GM23338 (cell line): ENCODE measurements around the gene SLC27A3. TPM values are rescaled to one million over a fixed set of nuclear protein-coding genes. Genes with fewer than 3 reads are reported as not detected.

Experiments used
- ATAC-seq: fragments of 200-7000 bp; cut with Tn5 transposase; 3 replicates; pipeline ENCODE4 v1.9.1; 2020
- DNase-seq: peaks from one replicate; pipeline ENCODE4 v3.0.0-alpha.2; 2015; ENCODE audit warnings: low spot score
- H2AFZ ChIP-seq: fragments of 200-600 bp; sonication (generic); 2 replicates; pipeline ENCODE4 v1.8.0; 2016; ENCODE audit warnings: antibody characterized with exemption, mild to moderate bottlenecking, moderate library complexity
- H3F3A ChIP-seq: fragments of 200-600 bp; sonication (generic); replicated peaks from 2 replicates; pipeline ENCODE4 v1.8.0; 2017; ENCODE audit warnings: antibody characterized with exemption, mixed run types, low read depth
- H3K27ac ChIP-seq: fragments of 200-600 bp; sonication (generic); 2 replicates; pipeline ENCODE4 v1.6.1; 2016; ENCODE audit warnings: low read depth
- H3K27me3 ChIP-seq: fragments of 200-600 bp; sonication (generic); 2 replicates; pipeline ENCODE4 v1.8.0; 2016; ENCODE audit warnings: mild to moderate bottlenecking, mixed run types, moderate library complexity; ENCODE audit not compliant: insufficient read depth
- H3K36me3 ChIP-seq: fragments of 200-600 bp; sonication (generic); 2 replicates; pipeline ENCODE4 v1.8.0; 2016; ENCODE audit warnings: mild to moderate bottlenecking; ENCODE audit not compliant: insufficient read depth
- H3K4me1 ChIP-seq: fragments of 200-600 bp; sonication (generic); 2 replicates; pipeline ENCODE4 v1.8.0; 2016; ENCODE audit warnings: mild to moderate bottlenecking, moderate library complexity; ENCODE audit not compliant: insufficient read depth
- H3K4me2 ChIP-seq: fragments of 200-600 bp; sonication (generic); 2 replicates; pipeline ENCODE4 v1.7.1; 2017; ENCODE audit warnings: mixed run types
- H3K4me3 ChIP-seq: fragments of 200-600 bp; sonication (generic); 2 replicates; pipeline ENCODE4 v1.6.1; 2016; ENCODE audit warnings: mixed run types
- H3K79me2 ChIP-seq: fragments of 200-600 bp; sonication (generic); replicated peaks from 2 replicates; pipeline ENCODE4 v1.8.0; 2017; ENCODE audit warnings: mild to moderate bottlenecking; ENCODE audit not compliant: insufficient read depth
- H3K9me2 ChIP-seq: fragments of 200-600 bp; sonication (generic); 2 replicates; pipeline ENCODE4 v1.8.0; 2017; ENCODE audit not compliant: insufficient read depth
- H4K20me1 ChIP-seq: fragments of 200-600 bp; sonication (generic); replicated peaks from 2 replicates; pipeline ENCODE4 v1.8.0; 2017; ENCODE audit warnings: mild to moderate bottlenecking; ENCODE audit not compliant: insufficient read depth
- H3K27ac Mint-ChIP-seq: 2 replicates; pipeline ENCODE4 v1.8.0; 2020; ENCODE audit warnings: inconsistent platforms, mild to moderate bottlenecking, moderate library complexity, mixed read lengths
- H3K27me3 Mint-ChIP-seq: 3 replicates; pipeline ENCODE4 v1.8.0; 2022; ENCODE audit warnings: low read depth, mild to moderate bottlenecking, moderate library complexity, mixed read lengths, inconsistent platforms; ENCODE audit not compliant: insufficient read depth, poor library complexity
- H3K36me3 Mint-ChIP-seq: 3 replicates; pipeline ENCODE4 v1.8.0; 2021; ENCODE audit warnings: low read depth, mild to moderate bottlenecking, inconsistent platforms, moderate library complexity, mixed read lengths
- H3K4me1 Mint-ChIP-seq: 3 replicates; pipeline ENCODE4 v1.8.0; 2020; ENCODE audit warnings: mild to moderate bottlenecking, inconsistent platforms, mixed read lengths
- H3K4me3 Mint-ChIP-seq: 3 replicates; pipeline ENCODE4 v1.8.0; 2021; ENCODE audit warnings: moderate library complexity, mild to moderate bottlenecking, inconsistent platforms, mixed read lengths
- H3K9me3 Mint-ChIP-seq: 3 replicates; pipeline ENCODE4 v1.8.0; 2020; ENCODE audit warnings: moderate library complexity, mild to moderate bottlenecking, inconsistent platforms, mixed read lengths
- CREB1 ChIP-seq: fragments of 250-450 bp; sonication (Bioruptor Pico); IDR thresholded peaks from 2 replicates; pipeline ENCODE4 v1.5.0; 2020; ENCODE audit warnings: low read depth, mild to moderate bottlenecking, moderate library complexity
- EZH2 ChIP-seq: fragments of 200-600 bp; sonication (generic); IDR thresholded peaks from one replicate; pipeline ENCODE4 v1.8.0; 2017; ENCODE audit warnings: antibody characterized with exemption, mild to moderate bottlenecking, low read depth; ENCODE audit not compliant: unreplicated experiment
- EZH2phosphoT487 ChIP-seq: fragments of 200-600 bp; sonication (generic); IDR thresholded peaks from one replicate; pipeline ENCODE4 v1.8.1; 2018; ENCODE audit warnings: antibody characterized with exemption; ENCODE audit not compliant: unreplicated experiment
- JUNB ChIP-seq: IDR thresholded peaks from one replicate; pipeline ENCODE4 v1.6.1; 2016; ENCODE audit warnings: antibody characterized with exemption; ENCODE audit not compliant: unreplicated experiment
- NANOG ChIP-seq: IDR thresholded peaks from 2 replicates; pipeline ENCODE4 v1.6.1; 2016; ENCODE audit warnings: antibody characterized with exemption, borderline replicate concordance
- POLR2AphosphoS5 ChIP-seq: IDR thresholded peaks from 2 replicates; pipeline ENCODE4 v1.6.1; 2016; ENCODE audit warnings: antibody characterized with exemption, low read depth
- STAT1 ChIP-seq: IDR thresholded peaks from one replicate; pipeline ENCODE4 v1.6.1; 2016; ENCODE audit warnings: antibody characterized with exemption; ENCODE audit not compliant: unreplicated experiment
- ZNF114 ChIP-seq: fragments of 250-450 bp; sonication (Bioruptor Pico); IDR thresholded peaks from 2 replicates; pipeline ENCODE4 v1.5.0; 2020; ENCODE audit warnings: mild to moderate bottlenecking, moderate library complexity
- polyA plus RNA-seq: library from polyadenylated mRNA; unstranded; fragments of >200 nt; fragmentation: Nextera tagmentation; extraction: Ambion mirVana; gene quantifications from 2 replicates; pipeline ENCODE4 v1.2.1, GENCODE V29; 2016
- total RNA-seq: library from RNA; depleted of rRNA; stranded (reverse); fragments of >200 nt; shearing (Covaris generic); gene quantifications from 2 replicates; pipeline ENCODE4 v1.2.3, GENCODE V29; 2014
- TF ChIP-seq, protein P1 (sequence below): fragments of 250-450 bp; sonication (Bioruptor Pico); IDR thresholded peaks from 2 replicates; pipeline ENCODE4 v1.5.0; 2020; ENCODE audit warnings: mild to moderate bottlenecking, moderate library complexity
- TF ChIP-seq, protein P2 (sequence below): IDR thresholded peaks from one replicate; pipeline ENCODE4 v1.6.1; 2018; ENCODE audit warnings: antibody characterized with exemption; ENCODE audit not compliant: unreplicated experiment
- TF ChIP-seq, protein P3 (sequence below): IDR thresholded peaks from 2 replicates; pipeline ENCODE4 v1.6.1; 2016; ENCODE audit warnings: antibody characterized with exemption

The SLC27A3 gene
- total and polyA plus RNA-seq, 2 experiments from 2014 or later: 24.2 to 26.3 TPM

DNA sequence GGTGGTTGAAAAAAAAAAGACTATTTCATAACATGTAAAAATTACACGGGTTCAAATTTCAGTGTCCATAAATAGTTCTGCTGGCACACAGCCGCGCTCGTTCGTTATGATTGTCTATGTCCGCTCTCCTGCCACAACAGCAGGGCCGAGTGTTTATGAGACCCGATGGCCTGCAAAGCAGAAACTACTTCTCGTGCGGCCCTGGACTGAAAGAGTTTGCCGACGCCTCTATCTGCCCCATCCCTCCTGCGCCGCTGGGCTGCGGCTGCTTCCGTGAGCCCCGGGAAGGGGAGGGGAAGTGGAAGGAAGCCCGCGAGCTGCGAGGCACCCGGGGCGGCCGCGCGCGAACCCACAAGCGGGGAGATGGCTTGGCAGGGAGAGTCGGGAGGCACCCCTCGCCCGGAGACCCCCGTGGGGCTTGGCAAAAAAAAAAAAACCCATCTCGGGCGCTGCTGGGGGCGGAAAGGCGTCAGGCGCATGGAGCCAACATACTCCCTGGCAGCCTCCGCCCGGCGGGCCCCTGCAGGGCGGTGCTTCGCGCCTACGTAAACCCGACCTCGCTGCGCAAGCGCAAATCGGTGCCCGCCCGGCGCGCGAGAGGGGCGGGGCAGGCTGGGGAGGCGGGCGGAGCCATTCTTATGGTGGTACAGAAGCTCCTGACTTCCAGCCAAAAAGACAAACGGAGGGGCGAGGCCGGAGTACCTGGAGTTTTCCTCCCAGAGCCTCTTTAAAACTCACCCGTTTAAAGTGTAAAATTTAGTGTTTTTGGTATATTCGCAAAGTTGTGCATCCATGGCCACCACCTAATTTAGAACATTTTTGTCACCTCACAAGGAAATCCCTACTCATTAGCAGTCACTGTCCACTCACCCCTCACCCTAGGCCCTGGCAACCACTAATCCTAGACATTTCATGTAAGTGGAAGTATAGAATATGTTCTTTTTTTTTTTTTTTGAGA, 8.3 kb downstream of the SLC27A3 start (continued):
- TF ChIP-seq POLR2AphosphoS5 (peak; percentile 93), EZH2 (no peak), STAT1 (no peak), ZNF114 (CRISPR knock-in tag) (no peak), CREB1 (peak; percentile 67), NANOG (no peak), EZH2phosphoT487 (no peak)

DNA sequence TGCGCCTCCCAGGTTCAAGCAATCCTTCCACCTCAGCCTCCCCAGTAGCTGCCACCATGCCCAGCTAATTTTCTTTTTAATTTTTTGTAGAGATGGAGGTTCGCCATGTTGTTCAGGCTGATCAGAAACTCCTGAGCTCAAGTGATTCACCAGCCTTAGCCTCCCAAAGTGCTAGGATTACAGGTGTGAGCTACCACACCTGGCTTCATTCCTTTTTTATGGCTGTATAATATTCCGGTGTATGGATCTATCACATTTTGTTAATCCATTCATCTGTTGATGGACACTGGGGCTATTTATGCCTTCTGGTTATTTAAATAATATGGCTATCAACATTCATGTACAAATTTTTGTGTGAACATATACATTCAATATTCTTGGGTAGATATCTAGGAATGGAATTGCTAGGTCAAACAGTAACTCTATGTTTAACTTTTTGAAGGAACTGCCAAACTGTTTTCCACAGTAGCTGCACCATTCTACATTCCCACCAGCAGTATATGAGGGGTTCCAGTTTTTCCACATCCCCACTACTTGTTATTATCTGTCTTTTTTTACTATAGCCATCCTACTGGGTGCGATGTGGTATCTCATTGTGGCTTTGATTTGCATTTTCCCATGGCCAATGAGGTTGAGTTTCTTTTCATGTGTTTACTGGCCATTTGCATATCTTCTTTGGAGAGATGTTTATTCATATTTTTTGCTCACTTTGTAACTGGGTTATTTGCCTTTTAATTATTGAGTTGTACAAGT, 11.0 kb downstream of the SLC27A3 start:
- H3K4me1 Mint-ChIP-seq: peaks cover 12% of the 10 kb centered on the region
- no peak overlapping the region for H3K27ac Mint-ChIP-seq
- ATAC-seq: no peak
- TF ChIP-seq, protein P1, sequence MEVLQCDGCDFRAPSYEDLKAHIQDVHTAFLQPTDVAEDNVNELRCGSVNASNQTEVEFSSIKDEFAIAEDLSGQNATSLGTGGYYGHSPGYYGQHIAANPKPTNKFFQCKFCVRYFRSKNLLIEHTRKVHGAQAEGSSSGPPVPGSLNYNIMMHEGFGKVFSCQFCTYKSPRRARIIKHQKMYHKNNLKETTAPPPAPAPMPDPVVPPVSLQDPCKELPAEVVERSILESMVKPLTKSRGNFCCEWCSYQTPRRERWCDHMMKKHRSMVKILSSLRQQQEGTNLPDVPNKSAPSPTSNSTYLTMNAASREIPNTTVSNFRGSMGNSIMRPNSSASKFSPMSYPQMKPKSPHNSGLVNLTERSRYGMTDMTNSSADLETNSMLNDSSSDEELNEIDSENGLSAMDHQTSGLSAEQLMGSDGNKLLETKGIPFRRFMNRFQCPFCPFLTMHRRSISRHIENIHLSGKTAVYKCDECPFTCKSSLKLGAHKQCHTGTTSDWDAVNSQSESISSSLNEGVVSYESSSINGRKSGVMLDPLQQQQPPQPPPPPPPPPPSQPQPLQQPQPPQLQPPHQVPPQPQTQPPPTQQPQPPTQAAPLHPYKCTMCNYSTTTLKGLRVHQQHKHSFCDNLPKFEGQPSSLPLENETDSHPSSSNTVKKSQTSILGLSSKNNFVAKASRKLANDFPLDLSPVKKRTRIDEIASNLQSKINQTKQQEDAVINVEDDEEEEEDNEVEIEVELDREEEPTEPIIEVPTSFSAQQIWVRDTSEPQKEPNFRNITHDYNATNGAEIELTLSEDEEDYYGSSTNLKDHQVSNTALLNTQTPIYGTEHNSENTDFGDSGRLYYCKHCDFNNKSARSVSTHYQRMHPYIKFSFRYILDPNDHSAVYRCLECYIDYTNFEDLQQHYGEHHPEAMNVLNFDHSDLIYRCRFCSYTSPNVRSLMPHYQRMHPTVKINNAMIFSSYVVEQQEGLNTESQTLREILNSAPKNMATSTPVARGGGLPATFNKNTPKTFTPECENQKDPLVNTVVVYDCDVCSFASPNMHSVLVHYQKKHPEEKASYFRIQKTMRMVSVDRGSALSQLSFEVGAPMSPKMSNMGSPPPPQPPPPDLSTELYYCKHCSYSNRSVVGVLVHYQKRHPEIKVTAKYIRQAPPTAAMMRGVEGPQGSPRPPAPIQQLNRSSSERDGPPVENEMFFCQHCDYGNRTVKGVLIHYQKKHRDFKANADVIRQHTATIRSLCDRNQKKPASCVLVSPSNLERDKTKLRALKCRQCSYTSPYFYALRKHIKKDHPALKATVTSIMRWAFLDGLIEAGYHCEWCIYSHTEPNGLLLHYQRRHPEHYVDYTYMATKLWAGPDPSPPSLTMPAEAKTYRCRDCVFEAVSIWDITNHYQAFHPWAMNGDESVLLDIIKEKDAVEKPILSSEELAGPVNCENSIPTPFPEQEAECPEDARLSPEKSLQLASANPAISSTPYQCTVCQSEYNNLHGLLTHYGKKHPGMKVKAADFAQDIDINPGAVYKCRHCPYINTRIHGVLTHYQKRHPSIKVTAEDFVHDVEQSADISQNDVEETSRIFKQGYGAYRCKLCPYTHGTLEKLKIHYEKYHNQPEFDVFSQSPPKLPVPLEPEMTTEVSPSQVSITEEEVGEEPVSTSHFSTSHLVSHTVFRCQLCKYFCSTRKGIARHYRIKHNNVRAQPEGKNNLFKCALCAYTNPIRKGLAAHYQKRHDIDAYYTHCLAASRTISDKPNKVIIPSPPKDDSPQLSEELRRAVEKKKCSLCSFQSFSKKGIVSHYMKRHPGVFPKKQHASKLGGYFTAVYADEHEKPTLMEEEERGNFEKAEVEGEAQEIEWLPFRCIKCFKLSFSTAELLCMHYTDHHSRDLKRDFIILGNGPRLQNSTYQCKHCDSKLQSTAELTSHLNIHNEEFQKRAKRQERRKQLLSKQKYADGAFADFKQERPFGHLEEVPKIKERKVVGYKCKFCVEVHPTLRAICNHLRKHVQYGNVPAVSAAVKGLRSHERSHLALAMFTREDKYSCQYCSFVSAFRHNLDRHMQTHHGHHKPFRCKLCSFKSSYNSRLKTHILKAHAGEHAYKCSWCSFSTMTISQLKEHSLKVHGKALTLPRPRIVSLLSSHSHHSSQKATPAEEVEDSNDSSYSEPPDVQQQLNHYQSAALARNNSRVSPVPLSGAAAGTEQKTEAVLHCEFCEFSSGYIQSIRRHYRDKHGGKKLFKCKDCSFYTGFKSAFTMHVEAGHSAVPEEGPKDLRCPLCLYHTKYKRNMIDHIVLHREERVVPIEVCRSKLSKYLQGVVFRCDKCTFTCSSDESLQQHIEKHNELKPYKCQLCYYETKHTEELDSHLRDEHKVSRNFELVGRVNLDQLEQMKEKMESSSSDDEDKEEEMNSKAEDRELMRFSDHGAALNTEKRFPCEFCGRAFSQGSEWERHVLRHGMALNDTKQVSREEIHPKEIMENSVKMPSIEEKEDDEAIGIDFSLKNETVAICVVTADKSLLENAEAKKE (CRISPR knock-in tag): no peak
- TF ChIP-seq, protein P2, sequence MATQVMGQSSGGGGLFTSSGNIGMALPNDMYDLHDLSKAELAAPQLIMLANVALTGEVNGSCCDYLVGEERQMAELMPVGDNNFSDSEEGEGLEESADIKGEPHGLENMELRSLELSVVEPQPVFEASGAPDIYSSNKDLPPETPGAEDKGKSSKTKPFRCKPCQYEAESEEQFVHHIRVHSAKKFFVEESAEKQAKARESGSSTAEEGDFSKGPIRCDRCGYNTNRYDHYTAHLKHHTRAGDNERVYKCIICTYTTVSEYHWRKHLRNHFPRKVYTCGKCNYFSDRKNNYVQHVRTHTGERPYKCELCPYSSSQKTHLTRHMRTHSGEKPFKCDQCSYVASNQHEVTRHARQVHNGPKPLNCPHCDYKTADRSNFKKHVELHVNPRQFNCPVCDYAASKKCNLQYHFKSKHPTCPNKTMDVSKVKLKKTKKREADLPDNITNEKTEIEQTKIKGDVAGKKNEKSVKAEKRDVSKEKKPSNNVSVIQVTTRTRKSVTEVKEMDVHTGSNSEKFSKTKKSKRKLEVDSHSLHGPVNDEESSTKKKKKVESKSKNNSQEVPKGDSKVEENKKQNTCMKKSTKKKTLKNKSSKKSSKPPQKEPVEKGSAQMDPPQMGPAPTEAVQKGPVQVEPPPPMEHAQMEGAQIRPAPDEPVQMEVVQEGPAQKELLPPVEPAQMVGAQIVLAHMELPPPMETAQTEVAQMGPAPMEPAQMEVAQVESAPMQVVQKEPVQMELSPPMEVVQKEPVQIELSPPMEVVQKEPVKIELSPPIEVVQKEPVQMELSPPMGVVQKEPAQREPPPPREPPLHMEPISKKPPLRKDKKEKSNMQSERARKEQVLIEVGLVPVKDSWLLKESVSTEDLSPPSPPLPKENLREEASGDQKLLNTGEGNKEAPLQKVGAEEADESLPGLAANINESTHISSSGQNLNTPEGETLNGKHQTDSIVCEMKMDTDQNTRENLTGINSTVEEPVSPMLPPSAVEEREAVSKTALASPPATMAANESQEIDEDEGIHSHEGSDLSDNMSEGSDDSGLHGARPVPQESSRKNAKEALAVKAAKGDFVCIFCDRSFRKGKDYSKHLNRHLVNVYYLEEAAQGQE: no peak
- TF ChIP-seq, protein P3, sequence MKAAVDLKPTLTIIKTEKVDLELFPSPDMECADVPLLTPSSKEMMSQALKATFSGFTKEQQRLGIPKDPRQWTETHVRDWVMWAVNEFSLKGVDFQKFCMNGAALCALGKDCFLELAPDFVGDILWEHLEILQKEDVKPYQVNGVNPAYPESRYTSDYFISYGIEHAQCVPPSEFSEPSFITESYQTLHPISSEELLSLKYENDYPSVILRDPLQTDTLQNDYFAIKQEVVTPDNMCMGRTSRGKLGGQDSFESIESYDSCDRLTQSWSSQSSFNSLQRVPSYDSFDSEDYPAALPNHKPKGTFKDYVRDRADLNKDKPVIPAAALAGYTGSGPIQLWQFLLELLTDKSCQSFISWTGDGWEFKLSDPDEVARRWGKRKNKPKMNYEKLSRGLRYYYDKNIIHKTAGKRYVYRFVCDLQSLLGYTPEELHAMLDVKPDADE: no peak
- no peak for TF ChIP-seq POLR2AphosphoS5
- no peak for TF ChIP-seq EZH2
- no peak for TF ChIP-seq STAT1
- no peak for TF ChIP-seq JUNB

More for the DNA sequence above, 11.0 kb downstream of the SLC27A3 start:
- Mint-ChIP-seq H3K36me3 (no peaks in the 10 kb centered on the region), H3K4me3 (no peak overlapping the region), H3K27me3 (peaks cover 8% of the 10 kb centered on the region), H3K9me3 (no peaks in the 10 kb centered on the region; the same call in 2 of the 3 replicates)
- Histone ChIP-seq H2AFZ (no peak overlapping the region), H4K20me1 (no peaks in the 10 kb centered on the region), H3K9me2 (no peaks in the 10 kb centered on the region), H3K4me1 (peaks cover 10% of the 10 kb centered on the region), H3F3A (peaks cover 18% of the 10 kb centered on the region), H3K4me2 (no peak overlapping the region), H3K27me3 (no peaks in the 10 kb centered on the region), H3K27ac (no peak overlapping the region), H3K36me3 (no peaks in the 10 kb centered on the region), H3K4me3 (no peak overlapping the region), H3K79me2 (no peaks in the 10 kb centered on the region)
- no peak for DNase-seq
